HepG2 (cell line): ENCODE measurements around the gene ILDR1.

ENCODE experiments used
- BRF2 ChIP-seq: sonication (generic); formaldehyde crosslinking; IDR thresholded peaks from 2 replicates; pipeline ENCODE4 v1.8.1; 2022; ENCODE audit warnings: mild to moderate bottlenecking, missing genetic modification reagents
- NFE2 ChIP-seq: sonication (generic); formaldehyde crosslinking; IDR thresholded peaks from 2 replicates; pipeline ENCODE4 v1.4.0; 2020; ENCODE audit warnings: missing genetic modification reagents
- NPAS2 ChIP-seq: sonication (generic); formaldehyde crosslinking; IDR thresholded peaks from 2 replicates; pipeline ENCODE4 v1.8.0; 2022; ENCODE audit warnings: mild to moderate bottlenecking, missing genetic modification reagents, borderline replicate concordance
- PBX3 ChIP-seq: sonication (generic); formaldehyde crosslinking; IDR thresholded peaks from 2 replicates; pipeline ENCODE4 v1.8.1; 2023; ENCODE audit warnings: missing genetic modification reagents, inconsistent platforms, borderline replicate concordance

GRCh38 chr3:121975702-121976302 is 46.2 kb downstream of the ILDR1 start:
- TF ChIP-seq BRF2 (CRISPR knock-in tag) (no peak), PBX3 (CRISPR knock-in tag) (no peak), NFE2 (CRISPR knock-in tag) (no peak), NPAS2 (CRISPR knock-in tag) (no peak)
